Stimulated activated CD8-positive, alpha-beta memory T cell treated with anti-CD3 and anti-CD28 coated beads, Interleukin-7, amount 100 ng/mL, for 4 hours (primary cell): ENCODE data around the gene DNASE1L1.
A peak's percentile ranks its signal among the peaks of the same experiment; 100 is the strongest.

Source experiments
- DNase-seq, 2 donors: peaks; one replicate each; pipeline ENCODE4 v3.0.0-alpha.2; 2020; ENCODE audit warnings: low read depth in 2 of 2

DNASE1L1 gene, protein sequence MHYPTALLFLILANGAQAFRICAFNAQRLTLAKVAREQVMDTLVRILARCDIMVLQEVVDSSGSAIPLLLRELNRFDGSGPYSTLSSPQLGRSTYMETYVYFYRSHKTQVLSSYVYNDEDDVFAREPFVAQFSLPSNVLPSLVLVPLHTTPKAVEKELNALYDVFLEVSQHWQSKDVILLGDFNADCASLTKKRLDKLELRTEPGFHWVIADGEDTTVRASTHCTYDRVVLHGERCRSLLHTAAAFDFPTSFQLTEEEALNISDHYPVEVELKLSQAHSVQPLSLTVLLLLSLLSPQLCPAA

DNA sequence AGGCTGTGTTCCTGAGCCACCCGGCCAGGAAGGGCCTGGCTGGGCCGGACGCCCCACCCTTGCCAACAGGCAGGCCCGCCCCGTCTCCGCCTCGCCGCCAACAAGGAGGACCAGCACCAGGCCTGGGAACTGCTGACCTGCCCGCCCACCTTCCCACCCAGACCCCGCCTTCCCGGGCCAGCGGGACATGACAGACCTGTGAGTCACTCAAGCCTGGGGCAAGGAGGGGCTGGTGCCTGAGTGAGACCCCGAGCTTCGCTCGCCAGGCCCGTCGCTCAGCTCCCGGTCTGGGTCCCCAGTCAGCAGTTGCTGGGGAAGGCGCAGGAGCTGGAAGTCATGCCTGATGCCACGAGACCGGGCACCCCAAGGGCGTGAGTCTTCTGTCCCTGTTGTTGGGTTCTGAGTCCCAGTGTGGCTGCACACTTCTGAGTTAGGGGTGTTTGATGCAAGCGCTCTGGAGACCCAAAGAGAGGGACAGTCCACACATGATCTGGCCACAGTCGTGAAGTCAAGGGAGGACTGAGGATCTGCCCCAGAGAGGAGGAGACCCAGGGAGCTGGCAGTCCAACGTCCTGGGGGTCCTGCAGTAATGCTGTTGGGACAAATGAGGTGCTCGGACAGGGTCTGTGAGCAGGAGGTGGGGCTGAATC, at the start of gene DNASE1L1:
TSS of gene DNASE1L1 (minus strand) at position 33 of the 650 bp plus-strand sequence. CDS start 3,686 bp downstream, outside the sequence.
- peak in 1 of 2 donors; percentile 38 for DNase-seq

DNA sequence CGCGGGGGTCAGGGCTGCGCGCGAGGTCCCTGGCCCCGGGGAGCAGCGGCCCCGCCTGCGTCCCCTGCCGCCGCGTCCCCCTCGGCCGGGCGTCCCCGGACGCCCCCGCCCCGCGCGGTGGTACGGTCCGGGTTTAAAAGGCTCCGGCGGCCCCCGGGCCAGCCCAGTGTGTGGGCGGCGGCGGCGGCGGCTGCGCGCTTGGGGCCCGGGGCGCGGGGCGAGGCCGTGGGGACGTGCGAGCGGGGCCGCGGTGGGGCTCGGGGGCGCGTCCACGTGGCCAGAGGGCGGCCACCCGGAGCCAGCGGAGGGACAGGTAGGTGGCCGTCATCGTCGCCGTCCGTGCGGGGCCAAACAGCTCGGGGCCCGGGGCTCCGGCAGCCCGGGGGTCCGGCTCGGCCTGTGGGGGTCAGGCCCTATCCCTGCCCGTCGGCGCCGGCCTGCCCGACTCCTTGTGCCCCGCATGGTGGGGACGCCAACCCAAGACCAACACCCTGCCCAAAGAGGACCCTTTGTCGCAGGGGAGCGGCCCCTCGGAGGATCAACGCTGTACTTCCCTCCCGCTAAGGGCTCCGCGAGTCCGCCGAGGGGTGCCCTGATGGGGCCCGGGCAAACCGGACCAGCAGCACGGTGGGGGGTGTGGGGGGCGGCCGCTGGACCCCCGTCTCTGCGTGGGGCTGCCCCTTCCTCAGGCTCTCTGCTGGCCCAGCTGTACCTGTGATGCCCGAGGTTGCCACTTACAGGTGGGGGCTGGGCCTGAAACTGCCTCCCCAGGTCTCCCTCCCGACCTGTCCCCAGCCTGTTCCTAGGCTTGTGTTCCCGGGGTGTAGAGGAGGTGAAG, 49.3 kb upstream of the DNASE1L1 start, which contains the start of gene PLXNA3:
TSS of gene PLXNA3 (plus strand) at position 166 of the 838 bp plus-strand sequence. CDS start 1,903 bp downstream, outside the sequence.
- peak in 1 of 2 donors; percentile 52 for DNase-seq

DNA sequence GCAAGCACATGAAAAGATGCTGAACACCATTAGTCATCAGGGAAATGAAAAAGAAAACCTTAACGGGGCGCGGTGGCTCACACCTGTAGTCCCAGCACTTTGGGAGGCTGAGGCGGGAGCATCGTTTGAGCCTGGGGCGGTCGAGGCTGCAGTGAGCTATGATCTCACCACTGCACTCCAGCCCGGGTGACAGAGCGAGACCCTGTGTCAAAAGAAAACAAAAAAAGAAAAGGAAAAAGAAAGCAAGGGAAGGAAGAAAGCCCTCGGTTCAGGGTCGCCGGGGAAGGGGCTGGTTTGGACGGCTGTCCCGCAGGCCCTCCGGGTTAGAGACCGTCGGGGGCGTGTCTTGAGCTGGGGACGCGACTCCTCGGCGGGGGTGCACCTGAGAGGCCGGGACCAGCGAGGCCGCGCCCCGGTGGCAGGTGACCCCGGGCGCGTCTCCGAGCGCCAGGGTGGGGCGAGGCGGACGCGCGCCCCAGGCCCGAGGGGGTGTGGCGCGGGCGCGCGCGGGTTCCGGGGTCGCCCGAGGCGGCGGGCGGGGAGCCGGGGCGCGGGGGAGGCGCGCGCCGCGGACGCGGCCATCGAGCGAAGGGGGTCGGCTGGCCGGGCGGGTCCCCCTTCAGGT, 48.5 kb upstream of the DNASE1L1 start:
- peak in 1 of 2 donors; percentile 50 for DNase-seq

DNA sequence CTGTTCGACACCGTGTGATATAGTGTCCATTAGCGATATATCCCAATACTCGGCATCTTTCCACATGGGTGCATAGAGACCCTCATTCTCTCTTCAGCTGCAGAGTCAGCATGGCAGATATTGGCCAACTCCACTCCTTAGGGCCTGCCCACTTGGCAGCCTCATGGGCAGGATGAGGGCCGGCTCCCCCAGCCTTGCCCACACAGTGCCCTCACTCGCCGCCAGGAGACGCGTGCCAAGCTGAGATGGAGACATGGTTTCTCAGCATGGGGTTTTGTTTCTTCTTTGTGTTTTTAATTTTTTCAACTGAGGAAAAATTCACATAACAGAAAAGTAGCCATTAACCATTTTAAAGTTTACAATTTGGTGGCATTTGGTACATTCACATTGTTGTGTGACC, 43.8 kb upstream of the DNASE1L1 start:
- DNase-seq = no peak

DNA sequence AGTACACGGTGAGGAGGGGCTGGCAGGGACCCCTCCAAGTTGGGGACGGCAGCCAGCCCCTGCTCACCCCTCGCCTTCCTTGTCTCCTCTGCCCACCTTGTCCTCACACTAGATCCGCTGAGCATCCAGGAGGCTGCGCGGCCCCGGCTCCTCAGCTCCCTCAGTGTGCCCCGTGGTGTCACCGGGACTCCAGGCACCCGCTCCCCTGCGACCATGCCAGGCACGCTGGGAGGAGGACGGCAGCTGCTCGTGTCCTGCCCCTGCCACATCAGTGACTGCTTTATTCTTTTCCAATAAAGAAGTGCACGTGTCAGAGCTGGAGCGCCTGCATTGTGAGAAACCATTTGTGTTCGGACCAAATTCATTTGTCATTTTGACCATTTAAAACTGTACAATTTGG, 41.3 kb upstream of the DNASE1L1 start:
- no peak for DNase-seq

DNA sequence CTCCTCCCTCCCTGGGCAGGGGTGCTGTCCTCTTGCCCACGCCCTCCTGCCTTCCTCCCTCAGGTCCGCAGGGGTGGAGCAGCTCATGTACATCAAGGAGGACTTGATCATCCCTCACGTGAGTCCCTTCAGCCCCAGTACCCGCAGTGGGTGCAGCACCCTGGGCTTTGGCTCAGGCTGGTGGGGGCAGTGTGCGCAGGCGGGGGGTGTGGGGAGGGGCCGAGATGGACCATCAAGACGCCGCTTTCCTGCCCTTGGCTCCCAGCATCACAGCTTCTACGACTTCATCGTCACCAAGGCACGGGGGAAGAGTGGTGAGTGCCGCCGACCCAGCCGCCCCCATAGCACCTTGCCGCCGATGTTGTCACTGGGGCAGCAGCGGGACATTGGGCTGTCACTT, 40.6 kb upstream of the DNASE1L1 start:
- no peak for DNase-seq

DNA sequence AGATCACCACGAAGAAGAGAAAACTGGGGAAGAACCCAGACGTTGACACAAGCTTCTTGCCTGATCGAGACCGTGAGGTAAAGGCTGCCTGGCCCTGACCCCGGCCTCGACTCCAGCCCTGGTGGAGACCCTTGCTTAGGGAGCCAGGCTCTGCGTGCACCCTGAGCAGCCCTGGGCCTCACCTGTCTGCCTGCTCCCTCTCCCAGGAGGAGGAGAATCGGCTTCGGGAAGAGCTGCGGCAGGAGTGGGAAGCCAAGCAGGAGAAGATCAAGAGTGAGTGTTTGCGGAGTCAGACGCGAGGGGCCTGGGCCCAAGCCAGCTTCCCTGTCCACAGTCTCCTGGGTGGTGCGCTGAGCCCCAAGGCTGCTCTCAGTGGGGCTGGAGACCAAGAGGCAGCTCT, 39.4 kb upstream of the DNASE1L1 start:
- no peak for DNase-seq

DNA sequence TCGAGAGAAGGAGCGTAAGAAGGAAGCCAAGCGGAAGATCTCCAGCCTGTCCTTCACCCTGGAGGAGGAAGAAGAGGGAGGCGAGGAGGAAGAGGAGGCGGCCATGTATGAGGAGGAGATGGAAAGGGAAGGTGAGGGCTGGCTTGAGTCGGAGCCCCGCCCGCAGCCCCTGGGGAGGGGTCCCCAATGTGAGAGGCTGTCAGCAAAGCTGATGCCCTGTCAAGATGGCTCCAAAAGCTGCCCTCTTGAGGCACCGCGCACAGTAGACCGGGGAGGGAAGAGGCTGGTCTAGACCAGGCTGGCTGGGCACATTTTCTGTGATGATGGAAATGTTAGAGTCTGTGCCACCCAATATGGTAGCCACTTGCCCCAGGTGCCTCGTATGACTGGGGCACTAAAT, 37.4 kb upstream of the DNASE1L1 start:
- DNase-seq = no peak

DNA sequence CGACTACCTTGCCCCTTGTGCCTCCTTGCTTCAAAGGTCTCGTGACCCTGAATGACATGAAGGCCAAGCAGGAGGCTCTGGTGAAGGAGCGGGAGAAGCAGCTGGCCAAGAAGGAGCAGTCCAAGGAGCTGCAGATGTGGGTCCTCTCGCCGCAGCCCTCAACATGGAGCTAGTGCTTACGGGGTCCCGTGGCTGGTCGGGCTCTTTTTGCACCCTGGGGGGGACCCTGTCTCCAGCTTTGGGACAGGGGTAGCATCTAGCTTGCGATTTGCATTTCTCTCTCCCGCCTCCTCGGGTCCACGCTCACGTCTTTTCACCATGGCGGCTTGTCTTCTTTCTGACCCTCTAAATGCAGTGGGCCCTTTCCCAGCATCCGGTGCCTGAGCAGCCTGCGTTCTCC, 36.7 kb upstream of the DNASE1L1 start:
- DNase-seq = no peak

DNA sequence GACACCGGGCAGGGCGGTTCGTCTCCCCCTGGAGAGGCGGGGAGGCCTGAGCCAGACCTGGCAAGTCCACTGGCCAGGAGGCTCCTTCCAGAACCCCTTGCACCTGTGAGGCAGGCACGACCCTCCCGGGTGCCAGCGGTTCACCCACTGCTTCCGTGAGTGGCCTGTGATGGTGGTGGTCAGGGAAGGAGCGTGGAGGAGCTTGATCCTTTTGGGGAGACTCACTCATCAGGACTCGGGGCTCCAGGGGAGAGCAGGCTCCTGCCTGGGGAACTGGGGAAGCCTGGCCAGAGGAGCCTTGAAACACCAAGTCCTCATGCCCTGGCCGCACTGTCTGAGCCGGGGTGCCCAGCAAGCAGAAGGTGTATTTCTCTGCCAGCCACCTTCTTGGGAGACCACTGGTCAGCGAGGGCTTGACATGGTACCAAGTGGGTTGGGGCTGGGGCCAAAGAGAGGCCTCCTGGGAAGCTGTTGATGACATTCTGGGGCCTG, 35.7 kb upstream of the DNASE1L1 start:
- no peak for DNase-seq

DNA sequence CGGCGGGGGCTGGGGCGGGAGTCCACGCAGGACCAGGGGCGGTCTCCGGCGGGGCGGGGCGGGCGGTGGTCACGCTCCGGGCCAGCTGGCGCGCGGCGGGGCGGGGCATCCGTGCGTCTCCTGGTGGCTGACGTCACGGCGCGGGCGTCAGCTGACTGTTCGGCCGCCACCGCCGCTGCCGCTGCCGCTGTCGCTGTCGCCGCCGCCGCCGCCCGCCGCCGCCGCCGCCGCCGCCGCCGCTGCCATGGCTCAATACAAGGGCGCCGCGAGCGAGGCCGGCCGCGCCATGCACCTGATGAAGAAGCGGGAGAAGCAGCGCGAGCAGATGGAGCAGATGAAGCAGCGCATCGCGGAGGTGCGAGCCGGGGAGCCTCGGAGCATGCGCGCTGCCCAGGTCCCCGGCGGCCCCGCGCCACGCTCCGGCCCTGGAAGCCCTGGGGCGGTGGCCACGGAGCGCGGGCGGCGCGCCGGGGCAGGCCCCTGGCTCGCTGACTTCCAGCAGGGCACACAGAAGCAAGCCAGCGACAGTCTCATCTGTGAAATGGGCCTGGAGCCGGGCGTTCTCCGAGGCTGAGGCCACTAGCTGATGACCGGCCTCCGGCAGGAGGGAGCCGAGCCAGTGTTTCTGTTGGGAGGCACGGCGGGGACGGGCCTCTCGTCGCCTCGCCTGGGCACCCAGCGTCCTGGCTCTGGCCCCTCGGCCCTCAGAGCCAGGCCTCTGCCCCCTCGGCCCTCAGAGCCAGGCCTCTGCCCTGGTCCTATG, 35.1 kb upstream of the DNASE1L1 start, which contains the start of gene FAM50A:
TSS of gene FAM50A (plus strand) at position 150 of the 763 bp plus-strand sequence. CDS start at position 245, 95 bp downstream.
- peak in 1 of 2 donors; percentile 68 for DNase-seq

DNA sequence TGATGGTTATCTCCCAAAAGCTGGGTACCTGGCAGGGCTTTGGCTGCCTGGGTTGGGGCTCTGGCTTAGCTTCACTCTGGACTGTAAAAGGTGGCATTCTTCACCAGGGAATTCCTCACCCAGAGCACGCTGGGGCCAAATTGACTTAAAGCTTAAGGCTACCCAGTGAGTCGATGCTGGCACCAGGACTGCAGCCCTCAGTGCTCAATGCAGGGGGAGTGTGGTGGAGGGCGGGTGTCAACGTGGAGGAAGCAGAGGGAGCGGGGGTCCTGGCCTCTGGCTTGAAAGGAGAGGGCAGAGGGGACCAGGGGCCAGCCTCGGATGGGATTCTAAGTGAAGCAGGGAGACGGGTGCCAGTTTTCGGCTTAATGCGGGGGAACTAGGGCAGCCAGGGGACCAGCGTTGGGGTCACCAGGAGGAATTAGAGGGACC, 34.4 kb upstream of the DNASE1L1 start:
- DNase-seq = no peak

DNA sequence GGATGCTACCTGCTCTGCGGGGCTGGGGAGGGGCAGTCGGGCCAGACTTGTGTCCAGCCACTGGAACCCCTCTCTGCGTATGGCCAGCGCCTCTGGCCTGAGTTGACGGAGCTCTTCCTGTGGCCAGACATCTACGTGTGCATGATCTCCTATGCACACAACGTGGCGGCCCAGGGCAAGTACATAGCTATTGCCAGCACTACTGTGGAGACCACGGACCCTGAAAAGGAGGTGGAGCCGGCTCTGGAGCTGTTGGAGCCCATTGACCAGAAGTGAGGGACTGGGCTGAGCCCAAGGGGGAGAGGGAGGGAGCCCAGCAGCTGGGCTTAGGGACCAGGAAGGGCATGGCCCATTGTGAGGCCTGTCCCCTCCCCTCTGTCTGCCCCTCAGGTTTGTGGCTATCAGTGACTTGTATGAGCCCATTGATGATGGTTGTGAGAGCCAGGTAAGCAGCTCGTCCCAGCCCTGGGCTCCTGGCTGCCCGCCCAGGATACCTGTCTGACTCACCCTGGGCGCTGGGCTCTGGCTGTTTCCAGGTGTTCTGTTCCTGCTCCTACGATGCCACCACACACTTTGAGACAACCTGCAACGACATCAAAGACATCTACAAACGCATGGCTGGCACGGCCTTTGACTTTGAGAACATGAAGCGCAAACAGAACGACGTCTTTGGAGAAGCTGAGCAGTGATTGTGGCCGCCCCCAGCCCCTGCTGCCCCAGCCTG, 33.1 kb upstream of the DNASE1L1 start:
- no peak for DNase-seq

DNA sequence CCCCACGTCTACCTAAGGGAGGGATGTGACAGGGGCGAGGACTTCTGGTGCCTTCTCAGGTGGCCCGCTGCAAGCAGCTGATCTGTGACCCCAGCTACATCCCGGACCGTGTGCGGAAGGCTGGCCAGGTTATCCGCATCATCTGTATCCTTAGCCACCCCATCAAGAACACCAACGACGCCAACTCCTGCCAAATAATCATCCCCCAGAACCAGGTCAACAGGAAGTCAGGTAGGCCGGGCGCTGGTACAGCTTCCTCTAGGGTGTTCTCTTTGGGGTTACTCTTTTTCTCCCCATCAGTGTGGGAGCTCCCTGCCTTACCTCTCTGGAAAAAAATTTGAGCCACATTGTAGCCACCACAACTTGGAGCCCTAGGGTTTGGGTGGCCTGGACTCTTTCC, 32.5 kb upstream of the DNASE1L1 start:
- DNase-seq = no peak

DNA sequence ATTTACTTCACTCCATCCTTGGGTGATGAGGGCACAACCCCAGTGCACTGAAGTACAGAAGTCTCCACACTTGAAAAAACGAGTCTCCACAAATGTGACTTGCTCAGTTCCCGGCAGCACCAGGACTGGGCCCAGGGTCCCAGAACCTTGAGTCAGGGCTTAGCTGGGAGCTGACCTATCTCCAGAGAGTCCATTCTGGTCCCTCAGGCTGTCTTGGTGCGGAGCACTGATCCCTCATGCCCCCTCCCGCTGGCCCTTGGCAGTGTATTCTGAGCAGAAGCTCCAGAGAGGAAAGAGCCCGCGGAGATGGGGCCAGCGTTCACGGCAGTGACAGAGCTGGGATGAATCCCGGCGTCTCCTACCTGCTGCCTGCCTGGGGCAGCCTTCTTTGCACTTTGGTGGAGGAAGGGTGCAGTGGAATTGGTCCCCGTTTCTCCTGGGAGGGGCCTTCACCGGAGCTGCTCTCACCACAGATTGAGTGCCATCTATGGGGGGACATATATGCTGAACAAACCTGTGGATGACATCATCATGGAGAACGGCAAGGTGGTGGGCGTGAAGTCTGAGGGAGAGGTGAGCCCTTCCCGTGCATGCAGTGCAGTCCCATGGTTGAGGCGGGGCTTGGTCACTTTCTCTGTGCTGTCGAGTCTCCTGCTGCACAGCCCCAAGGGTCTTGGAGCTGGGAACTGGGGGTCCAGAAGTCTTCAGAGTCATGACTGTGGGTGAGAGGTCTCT, 31.7 kb upstream of the DNASE1L1 start:
- DNase-seq = no peak

DNA sequence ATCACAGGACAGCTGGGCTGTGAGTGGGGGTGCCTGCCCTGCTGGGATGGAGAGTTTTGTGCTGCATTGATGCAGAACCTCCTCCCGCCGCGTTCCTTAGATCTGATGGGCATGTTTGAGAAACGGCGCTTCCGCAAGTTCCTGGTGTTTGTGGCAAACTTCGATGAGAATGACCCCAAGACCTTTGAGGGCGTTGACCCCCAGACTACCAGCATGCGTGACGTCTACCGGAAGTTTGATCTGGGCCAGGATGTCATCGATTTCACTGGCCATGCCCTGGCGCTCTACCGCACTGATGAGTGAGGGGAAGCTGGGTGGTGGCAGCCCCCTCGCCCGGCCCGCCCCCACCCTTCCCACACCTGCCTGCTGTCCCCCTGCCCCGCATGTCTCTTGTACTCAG, 30.8 kb upstream of the DNASE1L1 start:
- no peak for DNase-seq

DNA sequence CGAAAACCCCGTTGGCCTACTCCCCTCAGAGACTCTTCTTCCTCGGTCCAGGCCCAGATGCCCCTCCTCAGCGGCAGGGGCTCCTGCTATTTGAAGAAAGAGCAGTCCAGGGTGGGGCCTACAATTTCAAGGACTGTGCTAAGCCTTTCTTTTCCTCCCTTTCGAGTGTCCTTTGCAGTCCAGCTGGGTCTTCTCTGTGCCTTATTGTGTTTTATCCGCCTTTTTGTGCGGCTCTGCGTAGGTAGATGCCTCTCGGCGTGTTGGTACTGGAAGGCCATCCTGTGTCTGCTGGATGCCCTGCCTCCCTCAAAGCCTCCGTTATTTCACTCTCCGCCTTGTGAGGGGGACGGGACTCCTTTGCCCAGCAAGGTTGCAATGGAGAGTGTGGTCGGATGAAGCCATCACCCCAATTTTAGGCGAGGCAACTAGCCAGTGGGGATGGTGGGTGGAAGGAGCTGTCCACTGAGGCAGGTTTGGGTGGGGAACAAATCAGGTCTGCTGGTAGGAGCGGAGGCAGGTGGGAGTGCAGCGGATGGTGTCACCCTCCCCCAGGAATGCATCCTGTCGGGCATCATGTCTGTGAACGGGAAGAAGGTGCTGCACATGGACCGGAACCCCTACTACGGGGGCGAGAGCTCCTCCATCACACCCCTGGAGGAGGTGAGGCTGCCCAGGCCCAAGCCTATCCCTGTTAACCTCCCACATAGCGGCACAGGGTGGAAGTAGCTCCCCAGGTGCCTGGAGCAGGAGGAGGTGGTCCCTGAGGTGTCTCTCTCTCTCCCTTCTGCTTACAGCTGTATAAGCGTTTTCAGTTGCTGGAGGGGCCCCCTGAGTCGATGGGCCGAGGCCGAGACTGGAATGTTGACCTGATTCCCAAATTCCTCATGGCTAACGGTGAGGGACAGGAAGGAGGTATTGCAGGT, 29.2 kb upstream of the DNASE1L1 start:
- no peak for DNase-seq
